ENCODE results near the gene RMRP.

DNA sequence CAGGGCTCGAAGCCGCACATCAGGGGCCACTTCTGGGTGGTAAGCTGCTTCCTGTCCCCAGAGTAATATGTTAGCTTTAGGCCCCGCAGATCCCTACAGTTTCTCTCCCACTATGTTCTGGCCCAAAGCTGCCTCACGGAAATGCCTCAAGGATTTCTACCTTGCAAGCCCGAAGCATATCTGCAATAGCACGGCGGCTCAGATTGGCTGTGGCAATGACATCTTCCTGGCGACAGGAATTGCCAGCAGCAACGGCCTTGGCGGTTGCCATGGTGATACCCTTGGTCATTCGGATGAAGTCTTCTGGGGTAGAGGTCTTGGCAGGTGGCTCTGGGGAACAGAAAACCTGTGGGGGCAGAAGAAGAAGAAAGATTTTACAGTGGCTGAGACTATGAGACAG is 42.2 kb upstream of the RMRP start:
- TF ChIP-seq, protein P1, sequence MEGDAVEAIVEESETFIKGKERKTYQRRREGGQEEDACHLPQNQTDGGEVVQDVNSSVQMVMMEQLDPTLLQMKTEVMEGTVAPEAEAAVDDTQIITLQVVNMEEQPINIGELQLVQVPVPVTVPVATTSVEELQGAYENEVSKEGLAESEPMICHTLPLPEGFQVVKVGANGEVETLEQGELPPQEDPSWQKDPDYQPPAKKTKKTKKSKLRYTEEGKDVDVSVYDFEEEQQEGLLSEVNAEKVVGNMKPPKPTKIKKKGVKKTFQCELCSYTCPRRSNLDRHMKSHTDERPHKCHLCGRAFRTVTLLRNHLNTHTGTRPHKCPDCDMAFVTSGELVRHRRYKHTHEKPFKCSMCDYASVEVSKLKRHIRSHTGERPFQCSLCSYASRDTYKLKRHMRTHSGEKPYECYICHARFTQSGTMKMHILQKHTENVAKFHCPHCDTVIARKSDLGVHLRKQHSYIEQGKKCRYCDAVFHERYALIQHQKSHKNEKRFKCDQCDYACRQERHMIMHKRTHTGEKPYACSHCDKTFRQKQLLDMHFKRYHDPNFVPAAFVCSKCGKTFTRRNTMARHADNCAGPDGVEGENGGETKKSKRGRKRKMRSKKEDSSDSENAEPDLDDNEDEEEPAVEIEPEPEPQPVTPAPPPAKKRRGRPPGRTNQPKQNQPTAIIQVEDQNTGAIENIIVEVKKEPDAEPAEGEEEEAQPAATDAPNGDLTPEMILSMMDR (IDR thresholded peaks at IDR 0.05) = no peak
- TF ChIP-seq POLR2A (IDR thresholded peaks at IDR 0.05) = no peak

Data from lower leg skin (tissue), 3 donors.